ENCODE results near the gene RAD52. TPM values are rescaled to one million over a fixed set of nuclear protein-coding genes. Genes with fewer than 3 reads are reported as not detected.

RAD52 gene
- total RNA-seq, 2 donors from 2014 or later: 16.7 to 30.5 TPM

- 64% methylated on average over 4 of the region's 4 CpGs for WGBS
- intact Hi-C loops (cut with DNase I): no loop called here
- TF ChIP-seq POLR2A (IDR thresholded peaks at IDR 0.05): no peak
- TF ChIP-seq POLR2AphosphoS5 (IDR thresholded peaks at IDR 0.05): no peak
- TF ChIP-seq CTCF (IDR thresholded peaks at IDR 0.05): no peak
These were observed 19.1 kb upstream of the RAD52 start for GRCh38 chr12:968545-968944.

GRCh38 chr12:967641-968040 is 18.1 kb upstream of the RAD52 start:
- intact Hi-C loops (cut with DNase I): no loop called here

More at GRCh38 chr12:968545-968944, 19.1 kb upstream of the RAD52 start:
- H3K9me3 ChIP-seq: no peaks in the 10 kb centered on the region
- no peak for DNase-seq (ENCODE audit: low spot score)
- no peaks in the 10 kb centered on the region for H3K27me3 ChIP-seq (replicated peaks; ENCODE audit: insufficient read depth)
- no peaks in the 10 kb centered on the region for H3K4me1 ChIP-seq (replicated peaks)
- no peaks in the 10 kb centered on the region for H3K36me3 ChIP-seq
- no peak overlapping the region for H3K27ac ChIP-seq
- no peak overlapping the region for H3K4me3 ChIP-seq

DNA sequence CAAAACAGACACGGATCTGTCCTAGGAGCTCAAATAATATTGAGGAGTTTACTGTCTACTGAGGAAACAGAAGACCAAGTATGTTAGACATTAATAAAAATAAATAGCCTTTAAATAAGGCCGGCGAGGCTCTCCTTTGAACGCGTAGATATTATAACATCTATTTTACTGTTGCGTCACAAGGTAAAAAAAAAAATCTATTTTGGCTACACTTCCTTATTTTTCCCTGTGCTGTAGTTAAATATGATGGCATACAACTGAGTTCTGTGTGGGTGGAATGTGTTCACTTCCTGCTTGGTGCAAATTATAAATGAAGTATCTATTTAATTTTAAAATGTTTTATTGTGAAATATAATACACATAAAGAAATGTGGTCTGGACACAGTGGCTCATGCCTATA is 17.2 kb upstream of the RAD52 start:
- WGBS: 82% methylated on average over 6 of the region's 6 CpGs
- Histone ChIP-seq H3K4me1 (replicated peaks) (no peaks in the 10 kb centered on the region), H3K27ac (no peak overlapping the region), H3K4me3 (no peak overlapping the region), H3K36me3 (no peaks in the 10 kb centered on the region), H3K9me3 (no peaks in the 10 kb centered on the region), H3K27me3 (replicated peaks; ENCODE audit: insufficient read depth) (no peaks in the 10 kb centered on the region)
- no peak for TF ChIP-seq POLR2AphosphoS5 (IDR thresholded peaks at IDR 0.05)
- TF ChIP-seq CTCF (IDR thresholded peaks at IDR 0.05): no peak
- no peak for TF ChIP-seq POLR2A (IDR thresholded peaks at IDR 0.05)
- no peak for DNase-seq (ENCODE audit: low spot score)
- intact Hi-C loops (cut with DNase I): no loop called here

More at GRCh38 chr12:967641-968040, 18.1 kb upstream of the RAD52 start:
- no peak overlapping the region for H3K4me3 ChIP-seq
- no peak for DNase-seq (ENCODE audit: low spot score)
- no peaks in the 10 kb centered on the region for H3K27me3 ChIP-seq (replicated peaks; ENCODE audit: insufficient read depth)
- H3K36me3 ChIP-seq: no peaks in the 10 kb centered on the region
- no peaks in the 10 kb centered on the region for H3K9me3 ChIP-seq
- WGBS: 83% methylated on average over 9 of the region's 9 CpGs
- no peak for TF ChIP-seq CTCF (IDR thresholded peaks at IDR 0.05)
- TF ChIP-seq POLR2A (IDR thresholded peaks at IDR 0.05): no peak
- no peak for TF ChIP-seq POLR2AphosphoS5 (IDR thresholded peaks at IDR 0.05)
- no peak overlapping the region for H3K27ac ChIP-seq
- H3K4me1 ChIP-seq (replicated peaks): no peaks in the 10 kb centered on the region

DNA sequence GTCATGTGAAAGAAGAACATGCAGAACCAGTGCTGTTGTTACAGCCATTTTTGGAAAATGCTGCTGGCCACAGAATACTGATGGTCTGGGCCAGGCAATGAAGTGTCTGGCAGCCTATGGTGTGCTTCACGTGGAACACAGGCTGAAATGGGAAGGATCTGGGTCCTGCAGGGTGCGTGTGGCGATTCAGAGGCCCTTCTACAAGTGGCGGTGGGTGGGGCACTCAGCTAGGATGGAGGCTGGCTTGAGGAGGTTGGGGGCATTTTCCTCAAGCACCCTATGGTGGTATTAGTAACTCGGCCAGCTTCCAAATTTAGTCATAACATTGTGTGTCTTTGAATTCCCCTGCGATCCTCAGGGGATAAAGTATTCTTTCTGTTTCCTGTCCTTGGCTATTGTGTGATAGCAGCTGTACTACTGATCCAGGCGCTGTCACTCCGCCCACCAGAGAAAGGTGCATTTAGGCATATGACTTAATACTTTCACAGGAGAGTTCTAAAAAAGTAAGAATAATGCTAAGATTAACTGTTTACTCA is 9.2 kb upstream of the RAD52 start:
- no peaks in the 10 kb centered on the region for H3K36me3 ChIP-seq
- 44% methylated on average over 8 of the region's 8 CpGs for WGBS
- H3K4me3 ChIP-seq: no peak overlapping the region
- no peaks in the 10 kb centered on the region for H3K9me3 ChIP-seq
- TF ChIP-seq CTCF (IDR thresholded peaks at IDR 0.05) (no peak), POLR2A (IDR thresholded peaks at IDR 0.05) (no peak), POLR2AphosphoS5 (IDR thresholded peaks at IDR 0.05) (no peak)
- H3K4me1 ChIP-seq (replicated peaks): no peaks in the 10 kb centered on the region
- no peaks in the 10 kb centered on the region for H3K27me3 ChIP-seq (replicated peaks; ENCODE audit: insufficient read depth)
- DNase-seq (ENCODE audit: low spot score): no peak
- intact Hi-C loops (cut with DNase I): no loop called here
- H3K27ac ChIP-seq: no peak overlapping the region

DNA sequence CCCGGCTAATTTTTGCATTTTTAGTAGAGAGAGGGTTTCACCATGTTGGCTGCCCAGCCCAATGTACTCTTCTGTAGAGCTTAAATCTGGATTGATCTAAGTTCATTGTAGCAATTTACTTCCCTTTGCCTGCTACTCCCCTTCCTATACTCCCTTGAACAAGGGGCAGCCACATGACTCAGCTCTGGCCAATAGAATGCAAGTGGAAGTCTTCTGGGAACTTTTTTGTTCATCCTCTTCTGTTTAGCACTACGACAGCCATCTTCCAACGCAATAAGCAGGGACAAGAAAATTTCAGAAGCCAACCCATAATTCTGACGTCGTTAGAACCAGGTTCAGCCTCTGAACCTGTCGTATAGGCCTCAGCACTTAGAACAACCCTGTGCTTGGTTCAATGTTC is 6.4 kb upstream of the RAD52 start:
- no peak for DNase-seq (ENCODE audit: low spot score)
- H3K27me3 ChIP-seq (replicated peaks; ENCODE audit: insufficient read depth): no peaks in the 10 kb centered on the region
- no peaks in the 10 kb centered on the region for H3K36me3 ChIP-seq
- no peaks in the 10 kb centered on the region for H3K9me3 ChIP-seq
- no peak overlapping the region for H3K27ac ChIP-seq
- no peaks in the 10 kb centered on the region for H3K4me1 ChIP-seq (replicated peaks)
- no peak overlapping the region for H3K4me3 ChIP-seq
- 96% methylated on average over 6 of the region's 6 CpGs for WGBS
- intact Hi-C loops (cut with DNase I): no loop called here
- TF ChIP-seq CTCF (IDR thresholded peaks at IDR 0.05) (no peak), POLR2A (IDR thresholded peaks at IDR 0.05) (no peak)

Data from prostate gland (tissue), 2 donors.